ENCODE data around the gene CLIP1.
"Not testable (repeated sequence)": the region's sequence is repeated elsewhere in the genome, so short reads cannot be mapped to it uniquely, and the experiment has no call there.

Gene CLIP1

GRCh38 chr12:122395319-122395718 lies 27.1 kb downstream of the CLIP1 start:
- DNase-seq (ENCODE audit: low spot score) = peak; percentile 72

DNA sequence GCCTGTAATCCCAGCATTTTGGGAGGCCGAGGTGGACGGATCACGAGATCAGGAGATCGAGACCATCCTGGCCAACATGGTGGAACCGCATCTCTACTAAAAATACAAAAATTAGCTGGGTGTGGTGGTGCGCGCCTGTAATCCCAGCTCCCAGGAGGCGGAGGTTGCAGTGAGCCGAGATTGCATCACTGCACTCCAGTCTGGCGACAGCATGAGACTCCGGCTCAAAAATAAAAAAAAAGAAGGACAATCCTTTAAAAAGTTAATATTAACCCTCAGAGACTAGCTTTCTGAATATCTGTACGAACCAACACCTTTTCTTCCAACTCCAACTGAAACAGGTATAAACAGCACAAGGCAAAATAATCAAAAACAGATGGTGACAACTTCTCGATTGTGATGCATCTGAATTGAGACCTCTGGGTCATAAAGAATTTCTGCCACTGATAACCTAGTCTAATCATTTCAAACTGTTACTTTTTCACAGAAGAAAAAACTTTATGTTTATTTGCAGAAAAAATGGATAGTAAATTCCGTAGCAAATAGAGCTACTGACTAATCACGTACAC lies 27.8 kb downstream of the CLIP1 start:
- no peak for DNase-seq (ENCODE audit: low spot score)

- DNase-seq (ENCODE audit: low spot score) = no peak
These were observed 28.7 kb downstream of the CLIP1 start for GRCh38 chr12:122393817-122394216.

GRCh38 chr12:122392411-122392810 lies 30.1 kb downstream of the CLIP1 start:
- no peak for DNase-seq (ENCODE audit: low spot score)

- DNase-seq (ENCODE audit: low spot score) = no peak
These were observed 32.8 kb downstream of the CLIP1 start for GRCh38 chr12:122389677-122390076.

- DNase-seq (ENCODE audit: low spot score) = no peak
These were observed 34.6 kb downstream of the CLIP1 start for GRCh38 chr12:122387887-122388286.

- no peak for DNase-seq (ENCODE audit: low spot score)
These were observed 37.1 kb downstream of the CLIP1 start for GRCh38 chr12:122385171-122386016.

- DNase-seq (ENCODE audit: low spot score) = no peak
These were observed 39.5 kb downstream of the CLIP1 start for GRCh38 chr12:122382919-122383350.

DNA sequence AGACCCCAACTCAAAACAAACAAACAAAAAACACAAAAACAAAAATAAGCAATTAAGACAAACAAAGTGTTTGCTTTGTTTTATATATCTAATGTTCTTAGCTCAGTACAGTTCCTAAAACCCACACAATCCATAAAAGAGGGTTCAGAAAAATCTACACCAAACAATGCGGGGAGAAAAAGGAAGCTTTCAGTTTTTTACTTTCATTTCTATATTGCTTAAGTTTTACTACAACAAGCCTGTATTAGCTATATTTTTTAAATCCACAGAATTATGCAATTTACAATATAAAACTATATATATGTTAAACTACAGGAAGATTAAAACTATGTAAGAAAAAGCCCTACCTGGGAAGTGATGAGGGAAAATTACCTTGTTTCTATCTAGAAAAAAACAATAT lies 41.4 kb downstream of the CLIP1 start:
- no peak for DNase-seq (ENCODE audit: low spot score)

- not testable (repeated sequence) for DNase-seq (ENCODE audit: low spot score)
These were observed 45.7 kb downstream of the CLIP1 start for GRCh38 chr12:122376751-122377150.

DNA sequence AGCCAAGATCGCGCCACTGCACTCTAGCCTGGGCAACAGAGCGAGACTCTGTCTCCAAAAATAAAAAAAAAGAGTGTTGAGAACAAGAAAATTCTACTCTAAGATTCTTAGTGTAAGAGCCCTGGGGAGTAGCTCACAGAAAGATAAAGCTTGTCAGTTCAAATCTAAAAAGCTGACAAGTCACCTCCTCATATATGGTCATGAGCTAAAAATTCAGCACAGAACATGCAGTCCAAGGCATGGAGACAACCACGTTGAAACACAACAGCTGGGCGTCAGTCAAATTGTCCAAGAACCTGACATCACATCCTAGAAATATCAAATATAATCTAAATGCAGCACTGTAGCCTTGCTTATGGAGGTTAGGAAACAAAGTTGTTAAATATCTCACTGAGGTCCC lies 47.8 kb downstream of the CLIP1 start:
- DNase-seq (ENCODE audit: low spot score) = no peak

- DNase-seq (ENCODE audit: low spot score) = no peak
These were observed 50.9 kb downstream of the CLIP1 start for GRCh38 chr12:122371475-122372045.

- DNase-seq (ENCODE audit: low spot score) = peak; percentile 37
These were observed 54.0 kb downstream of the CLIP1 start for GRCh38 chr12:122368361-122369073.

GRCh38 chr12:122367632-122368031 lies 54.8 kb downstream of the CLIP1 start:
- DNase-seq (ENCODE audit: low spot score) = not testable (repeated sequence)

DNA sequence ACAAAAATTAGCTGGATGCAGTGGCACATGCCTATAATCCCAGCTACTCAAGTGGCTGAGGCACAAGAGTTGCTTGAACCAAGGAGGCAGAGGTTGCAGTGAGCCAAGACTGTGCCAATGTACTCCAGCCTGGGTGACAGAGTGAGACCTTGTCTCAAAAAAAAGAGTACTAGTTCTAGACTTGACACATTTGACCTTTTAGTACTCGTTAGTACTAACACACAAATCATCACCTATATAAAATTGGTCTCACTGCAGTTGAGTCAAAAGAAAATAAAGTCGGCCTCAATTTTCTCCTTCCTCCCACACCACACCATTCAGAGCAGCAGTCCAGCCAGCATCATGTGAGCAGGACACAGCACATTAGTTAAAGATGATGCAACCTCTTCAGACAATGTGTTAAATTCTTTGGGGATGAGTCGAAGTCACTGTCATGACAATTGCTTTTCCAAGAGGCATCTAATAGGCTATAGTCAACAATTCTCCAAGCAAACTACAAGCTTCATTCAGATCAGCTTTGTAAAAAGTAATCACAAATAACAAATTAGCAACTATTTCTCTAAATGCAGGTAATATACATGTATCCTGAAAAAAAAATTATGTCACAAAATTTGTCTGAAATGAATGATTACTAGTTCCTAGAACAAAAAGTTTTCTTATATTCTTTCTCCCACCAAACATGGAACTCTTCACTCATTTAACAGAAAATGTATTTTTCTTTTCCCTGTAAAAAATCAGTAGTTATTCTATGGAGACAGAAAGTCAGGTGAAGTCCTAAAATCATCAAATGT lies 55.6 kb downstream of the CLIP1 start:
- peak; percentile 87 for DNase-seq (ENCODE audit: low spot score)

- not testable (repeated sequence) for DNase-seq (ENCODE audit: low spot score)
These were observed 57.2 kb downstream of the CLIP1 start for GRCh38 chr12:122365226-122365625.

DNA sequence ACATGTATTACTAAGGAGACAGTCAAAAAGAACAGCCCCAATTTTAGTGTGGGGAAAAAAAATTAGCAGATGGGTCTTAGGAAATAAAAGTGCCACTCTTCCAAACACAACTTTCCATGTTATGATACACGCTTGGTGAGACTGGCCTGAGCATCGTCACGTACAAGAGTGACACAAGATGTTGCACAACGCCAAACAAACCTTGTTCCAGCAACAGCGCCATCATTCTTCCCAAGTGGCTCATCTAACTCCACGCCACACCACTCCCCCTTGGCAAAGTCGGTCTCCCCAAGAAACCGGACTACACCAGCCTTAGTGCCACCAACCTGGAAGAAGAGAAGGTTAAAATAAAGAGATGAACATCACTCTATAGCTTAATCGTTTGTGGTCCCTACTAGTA lies 58.7 kb downstream of the CLIP1 start:
- DNase-seq (ENCODE audit: low spot score) = no peak

- no peak for DNase-seq (ENCODE audit: low spot score)
These were observed 59.7 kb downstream of the CLIP1 start for GRCh38 chr12:122362755-122363154.

DNA sequence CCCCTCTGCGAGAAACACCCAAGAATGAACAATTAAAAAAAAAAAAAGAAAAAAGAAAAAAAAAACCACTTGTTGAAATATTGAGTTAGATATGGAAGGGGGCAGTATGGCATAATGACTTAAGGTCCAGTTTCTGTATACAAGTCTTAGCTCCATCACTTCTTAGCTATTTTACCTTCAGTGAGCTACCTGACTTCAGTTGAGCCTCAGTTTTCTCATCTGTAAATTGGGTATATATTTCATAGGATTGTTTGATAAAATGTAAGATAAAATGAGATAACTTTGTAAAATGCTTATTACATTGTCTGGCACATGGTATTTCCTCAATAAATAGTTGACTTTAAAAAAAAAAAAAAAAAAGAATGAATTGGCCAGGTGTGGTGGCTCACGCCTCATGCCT lies 64.1 kb downstream of the CLIP1 start:
- DNase-seq (ENCODE audit: low spot score) = not testable (repeated sequence)

GRCh38 chr12:122357536-122357935 lies 64.9 kb downstream of the CLIP1 start:
- DNase-seq (ENCODE audit: low spot score) = not testable (repeated sequence)

DNA sequence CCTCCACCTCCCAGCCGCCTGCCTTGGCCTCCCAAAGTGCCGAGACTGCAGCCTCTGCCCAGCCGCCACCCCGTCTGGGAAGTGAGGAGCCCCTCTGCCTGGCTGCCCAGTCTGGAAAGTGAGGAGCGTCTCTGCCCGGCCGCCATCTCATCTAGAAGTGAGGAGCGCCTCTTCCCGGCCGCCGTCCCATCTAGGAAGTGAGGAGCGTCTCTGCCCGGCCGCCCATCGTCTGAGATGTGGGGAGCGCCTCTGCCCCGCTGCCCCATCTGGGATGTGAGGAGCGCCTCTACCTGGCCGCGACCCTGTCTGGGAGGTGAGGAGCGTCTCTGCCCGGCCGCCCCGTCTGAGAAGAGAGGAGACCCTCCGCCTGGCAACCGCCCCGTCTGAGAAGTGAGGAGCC lies 65.5 kb downstream of the CLIP1 start:
- DNase-seq (ENCODE audit: low spot score) = not testable (repeated sequence)

- peak; percentile 60 for DNase-seq (ENCODE audit: low spot score)
These were observed 66.3 kb downstream of the CLIP1 start for GRCh38 chr12:122356192-122356635.
